HCT116 (cell line): ENCODE data around the gene S100PBP.

Experiments used
- ATF3 ChIP-seq: IDR thresholded peaks from 2 replicates; pipeline ENCODE4 v1.6.1; 2012
- CTCF ChIP-seq, 3 experiments: fragments of 200-600 bp in 1 of 3; sonication (generic) in 1 of 3; IDR thresholded peaks in 2 of 3; conservative IDR thresholded peaks in 1 of 3; 2 replicates each; pipeline ENCODE4 v1.5.1; 2012 to 2017; ENCODE audit warnings: low read depth in 2 of 3, low read length in 2 of 3, antibody characterized with exemption in 1 of 3, borderline replicate concordance in 1 of 3, control low read depth in 1 of 3, mild to moderate bottlenecking in 1 of 3, mixed read lengths in 1 of 3, mixed run types in 1 of 3, moderate library complexity in 1 of 3; ENCODE audit not compliant: insufficient read depth in 1 of 3
- EZH2phosphoT487 ChIP-seq: fragments of 200-600 bp; IDR thresholded peaks from 2 replicates; pipeline ENCODE4 v1.6.1; 2018; ENCODE audit warnings: antibody characterized with exemption, borderline replicate concordance
- JUND ChIP-seq: IDR thresholded peaks from 2 replicates; pipeline ENCODE4 v1.6.1; 2012
- MAX ChIP-seq: IDR thresholded peaks from 2 replicates; pipeline ENCODE4 v1.6.1; 2012
- POLR2A ChIP-seq: IDR thresholded peaks from 2 replicates; pipeline ENCODE4 v1.7.0; 2011; ENCODE audit warnings: borderline replicate concordance; ENCODE audit not compliant: insufficient read depth, insufficient read length; ENCODE audit errors: extremely low read depth
- POLR2AphosphoS5 ChIP-seq: IDR thresholded peaks from 2 replicates; pipeline ENCODE4 v1.6.1; 2011; ENCODE audit warnings: mild to moderate bottlenecking, low read depth, low read length, moderate library complexity
- RAD21 ChIP-seq: IDR thresholded peaks from 2 replicates; pipeline ENCODE4 v1.6.1; 2012; ENCODE audit warnings: low read depth, mild to moderate bottlenecking
- SIN3A ChIP-seq: IDR thresholded peaks from 2 replicates; pipeline ENCODE4 v1.6.1; 2012; ENCODE audit warnings: low read depth
- TCF7L2 ChIP-seq: IDR thresholded peaks from 2 replicates; pipeline ENCODE4 v1.7.0; 2011; ENCODE audit warnings: borderline replicate concordance, inconsistent platforms; ENCODE audit not compliant: insufficient read depth, insufficient read length; ENCODE audit errors: extremely low read depth
- ZBTB33 ChIP-seq: IDR thresholded peaks from 2 replicates; pipeline ENCODE4 v1.6.1; 2011; ENCODE audit warnings: mild to moderate bottlenecking, low read length, moderate library complexity; ENCODE audit not compliant: insufficient replicate concordance; ENCODE audit errors: extremely low read depth
- TF ChIP-seq, protein P1 (sequence below): IDR thresholded peaks from 2 replicates; pipeline ENCODE4 v1.6.1; 2012; ENCODE audit warnings: low read depth

DNA sequence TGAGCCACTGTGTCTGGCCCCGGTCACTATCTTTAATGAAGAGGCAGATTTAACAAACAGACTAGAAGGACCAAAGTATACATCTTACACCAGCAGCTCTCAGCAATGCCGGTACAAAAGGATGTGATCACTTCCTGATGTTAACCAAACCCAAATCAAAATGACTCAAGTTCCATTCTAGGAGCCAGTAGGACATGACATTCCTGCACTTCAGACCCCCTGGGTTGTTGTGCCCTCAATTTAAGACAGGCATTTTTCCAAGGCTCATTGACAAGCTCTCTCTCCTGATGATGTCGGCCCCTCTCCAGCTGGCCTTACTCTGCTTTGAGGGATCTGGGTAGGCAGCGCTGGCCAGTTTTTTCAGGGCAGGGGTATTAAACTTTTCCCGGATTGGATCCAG lies 35.4 kb upstream of the S100PBP start:
- TF ChIP-seq ATF3 (no peak), CTCF (IDR thresholded peaks at IDR 0.05 in 2 of 3, conservative IDR thresholded peaks at IDR 0.05 in 1 of 3; ENCODE audit: borderline replicate concordance in 1 of 3, insufficient read depth in 1 of 3, low read depth in 2 of 3, low read length in 2 of 3) (no peak), ZBTB33 (no peak), EZH2phosphoT487 (no peak), RAD21 (no peak), MAX (no peak), POLR2AphosphoS5 (no peak), TCF7L2 (no peak), POLR2A (no peak), JUND (no peak), SIN3A (no peak)
- TF ChIP-seq, protein P1, sequence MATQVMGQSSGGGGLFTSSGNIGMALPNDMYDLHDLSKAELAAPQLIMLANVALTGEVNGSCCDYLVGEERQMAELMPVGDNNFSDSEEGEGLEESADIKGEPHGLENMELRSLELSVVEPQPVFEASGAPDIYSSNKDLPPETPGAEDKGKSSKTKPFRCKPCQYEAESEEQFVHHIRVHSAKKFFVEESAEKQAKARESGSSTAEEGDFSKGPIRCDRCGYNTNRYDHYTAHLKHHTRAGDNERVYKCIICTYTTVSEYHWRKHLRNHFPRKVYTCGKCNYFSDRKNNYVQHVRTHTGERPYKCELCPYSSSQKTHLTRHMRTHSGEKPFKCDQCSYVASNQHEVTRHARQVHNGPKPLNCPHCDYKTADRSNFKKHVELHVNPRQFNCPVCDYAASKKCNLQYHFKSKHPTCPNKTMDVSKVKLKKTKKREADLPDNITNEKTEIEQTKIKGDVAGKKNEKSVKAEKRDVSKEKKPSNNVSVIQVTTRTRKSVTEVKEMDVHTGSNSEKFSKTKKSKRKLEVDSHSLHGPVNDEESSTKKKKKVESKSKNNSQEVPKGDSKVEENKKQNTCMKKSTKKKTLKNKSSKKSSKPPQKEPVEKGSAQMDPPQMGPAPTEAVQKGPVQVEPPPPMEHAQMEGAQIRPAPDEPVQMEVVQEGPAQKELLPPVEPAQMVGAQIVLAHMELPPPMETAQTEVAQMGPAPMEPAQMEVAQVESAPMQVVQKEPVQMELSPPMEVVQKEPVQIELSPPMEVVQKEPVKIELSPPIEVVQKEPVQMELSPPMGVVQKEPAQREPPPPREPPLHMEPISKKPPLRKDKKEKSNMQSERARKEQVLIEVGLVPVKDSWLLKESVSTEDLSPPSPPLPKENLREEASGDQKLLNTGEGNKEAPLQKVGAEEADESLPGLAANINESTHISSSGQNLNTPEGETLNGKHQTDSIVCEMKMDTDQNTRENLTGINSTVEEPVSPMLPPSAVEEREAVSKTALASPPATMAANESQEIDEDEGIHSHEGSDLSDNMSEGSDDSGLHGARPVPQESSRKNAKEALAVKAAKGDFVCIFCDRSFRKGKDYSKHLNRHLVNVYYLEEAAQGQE = no peak
